ENCODE data around the gene TCF4.

DNA sequence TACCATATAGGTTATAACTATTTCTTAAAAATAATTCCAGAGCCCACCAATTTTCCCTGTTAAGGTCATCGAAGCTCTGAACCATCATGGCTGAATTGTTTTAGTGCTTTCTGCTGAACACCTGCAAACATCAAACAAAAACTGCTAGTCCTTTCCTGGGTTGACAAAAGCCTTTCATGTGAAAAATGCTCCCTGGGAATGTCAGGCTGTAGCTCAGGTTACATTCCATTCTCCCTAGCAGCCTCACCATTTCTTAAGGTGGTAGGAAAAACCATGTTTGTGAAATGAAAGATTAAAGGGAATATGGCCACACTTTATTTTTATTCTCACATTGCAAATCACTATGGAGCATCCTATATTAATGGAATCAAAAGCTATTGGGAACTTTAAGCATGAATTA lies 5.7 kb downstream of the TCF4 start:
- TF ChIP-seq POLR2AphosphoS5 (IDR thresholded peaks at IDR 0.05) (no peak), CTCF (IDR thresholded peaks at IDR 0.05) (no peak), POLR2A (IDR thresholded peaks at IDR 0.05) (no peak), EP300 (IDR thresholded peaks at IDR 0.05) (no peak)

All from suprapubic skin (tissue), 4 donors.